ENCODE results near the gene ST7.

The ST7 gene

GRCh38 chr7:117130262-117130661 is 177.0 kb downstream of the ST7 start:
- H3K36me3 ChIP-seq, result no peaks in the 10 kb centered on the region
- no peak for DNase-seq
- H3K9me3 ChIP-seq (ENCODE audit: severe bottlenecking), result no peaks in the 10 kb centered on the region
- H3K27ac ChIP-seq, result no peak overlapping the region
- no peak for TF ChIP-seq CTCF (IDR thresholded peaks at IDR 0.05; ENCODE audit: low read depth, low read length)
- H3K4me3 ChIP-seq (ENCODE audit: low read depth, low read length), result no peak overlapping the region
- H3K27me3 ChIP-seq (ENCODE audit: insufficient read depth, low read depth, severe bottlenecking), result peaks cover 50% of the 10 kb centered on the region

GRCh38 chr7:117132321-117133120 is 179.2 kb downstream of the ST7 start:
- H3K27ac ChIP-seq, result no peak overlapping the region
- H3K36me3 ChIP-seq, result no peaks in the 10 kb centered on the region
- DNase-seq, result no peak
- H3K4me3 ChIP-seq (ENCODE audit: low read depth, low read length), result no peak overlapping the region
- TF ChIP-seq CTCF (IDR thresholded peaks at IDR 0.05; ENCODE audit: low read depth, low read length), result no peak
- peaks cover 49% of the 10 kb centered on the region for H3K27me3 ChIP-seq (ENCODE audit: insufficient read depth, low read depth, severe bottlenecking)
- H3K9me3 ChIP-seq (ENCODE audit: severe bottlenecking), result no peaks in the 10 kb centered on the region

GRCh38 chr7:117133125-117133524 is 179.8 kb downstream of the ST7 start:
- no peak for DNase-seq
- Histone ChIP-seq H3K36me3 (no peaks in the 10 kb centered on the region), H3K27ac (no peak overlapping the region), H3K4me3 (ENCODE audit: low read depth, low read length) (no peak overlapping the region), H3K27me3 (ENCODE audit: insufficient read depth, low read depth, severe bottlenecking) (peaks cover 50% of the 10 kb centered on the region), H3K9me3 (ENCODE audit: severe bottlenecking) (no peaks in the 10 kb centered on the region)
- TF ChIP-seq CTCF (IDR thresholded peaks at IDR 0.05; ENCODE audit: low read depth, low read length), result no peak

- H3K4me3 ChIP-seq (ENCODE audit: low read depth, low read length), result no peak overlapping the region
- DNase-seq, result no peak
- H3K9me3 ChIP-seq (ENCODE audit: severe bottlenecking), result no peaks in the 10 kb centered on the region
- H3K36me3 ChIP-seq, result no peaks in the 10 kb centered on the region
- peaks cover 56% of the 10 kb centered on the region for H3K27me3 ChIP-seq (ENCODE audit: insufficient read depth, low read depth, severe bottlenecking)
- H3K27ac ChIP-seq, result no peak overlapping the region
- TF ChIP-seq CTCF (IDR thresholded peaks at IDR 0.05; ENCODE audit: low read depth, low read length), result no peak
Measured at GRCh38 chr7:117134411-117134810, 181.1 kb downstream of the ST7 start.

GRCh38 chr7:117134889-117135552 is 181.7 kb downstream of the ST7 start:
- DNase-seq, result no peak
- TF ChIP-seq CTCF (IDR thresholded peaks at IDR 0.05; ENCODE audit: low read depth, low read length), result no peak
- no peak overlapping the region for H3K4me3 ChIP-seq (ENCODE audit: low read depth, low read length)
- H3K36me3 ChIP-seq, result no peaks in the 10 kb centered on the region
- H3K27me3 ChIP-seq (ENCODE audit: insufficient read depth, low read depth, severe bottlenecking), result peaks cover 53% of the 10 kb centered on the region
- no peak overlapping the region for H3K27ac ChIP-seq
- no peaks in the 10 kb centered on the region for H3K9me3 ChIP-seq (ENCODE audit: severe bottlenecking)
